Liver (tissue), 9 donors: ENCODE data around the gene DNAH2. TPM values are rescaled to one million over a fixed set of nuclear protein-coding genes. Genes with fewer than 3 reads are reported as not detected.

Experiments used
- DNase-seq: peaks from one replicate; pipeline ENCODE4 v3.0.0-alpha.2; 2017; ENCODE audit warnings: low spot score
- H3K27ac ChIP-seq, 2 donors: one replicate each; pipeline ENCODE4 v1.7.0; 2013; ENCODE audit warnings: inconsistent platforms in 2 of 2, low read length in 2 of 2, control low read depth in 1 of 2, low read depth in 1 of 2, mild to moderate bottlenecking in 1 of 2
- H3K27me3 ChIP-seq, 4 donors: one replicate each; pipeline versions ENCODE4 v1.6.1 to v1.7.0; 2013; ENCODE audit warnings: low read length in 3 of 4, inconsistent platforms in 1 of 4, mild to moderate bottlenecking in 1 of 4, moderate library complexity in 1 of 4; ENCODE audit not compliant: control insufficient read depth in 4 of 4, insufficient read depth in 4 of 4
- H3K36me3 ChIP-seq, 4 donors: one replicate each; pipeline versions ENCODE4 v1.6.1 to v1.7.0; 2013; ENCODE audit warnings: low read length in 3 of 4, mild to moderate bottlenecking in 3 of 4, low read depth in 1 of 4, moderate library complexity in 1 of 4; ENCODE audit not compliant: control insufficient read depth in 4 of 4, insufficient read depth in 3 of 4
- H3K4me1 ChIP-seq, 4 donors: one replicate each; pipeline versions ENCODE4 v1.6.1 to v1.7.0; 2013; ENCODE audit warnings: low read length in 3 of 4, mild to moderate bottlenecking in 3 of 4, moderate library complexity in 1 of 4; ENCODE audit not compliant: control insufficient read depth in 4 of 4, insufficient read depth in 4 of 4
- H3K4me3 ChIP-seq, 3 donors: one replicate each; pipeline versions ENCODE4 v1.6.1 to v1.7.0; 2013; ENCODE audit warnings: low read length in 3 of 3, control low read depth in 1 of 3, low read depth in 1 of 3, mild to moderate bottlenecking in 1 of 3
- H3K9ac ChIP-seq, 2 donors: one replicate each; pipeline ENCODE4 v1.7.0; 2013; ENCODE audit warnings: low read length in 2 of 2, mild to moderate bottlenecking in 2 of 2, moderate library complexity in 2 of 2, control low read depth in 1 of 2, low read depth in 1 of 2
- H3K9me3 ChIP-seq, 4 donors: one replicate each; pipeline versions ENCODE4 v1.6.1 to v1.7.0; 2013; ENCODE audit warnings: low read length in 3 of 4; ENCODE audit not compliant: control insufficient read depth in 4 of 4
- CTCF ChIP-seq: fragments of 150-350 bp; IDR thresholded peaks from 2 replicates; pipeline ENCODE4 v1.5.1; 2017; ENCODE audit warnings: improper control_type of control experiment, low read depth, low read length; ENCODE audit not compliant: missing input control
- FOXA1 ChIP-seq: IDR thresholded peaks from 2 replicates; pipeline ENCODE4 v1.6.1; 2016; ENCODE audit warnings: antibody characterized with exemption
- FOXA2 ChIP-seq: IDR thresholded peaks from 2 replicates; pipeline ENCODE4 v1.6.1; 2016; ENCODE audit warnings: antibody characterized with exemption
- GABPA ChIP-seq, 2 donors: IDR thresholded peaks in 1 of 2; conservative IDR thresholded peaks in 1 of 2; 2 replicates each; pipeline ENCODE4 v1.6.1; 2016; ENCODE audit warnings: antibody characterized with exemption in 2 of 2, mild to moderate bottlenecking in 1 of 2, moderate library complexity in 1 of 2
- HNF4A ChIP-seq, 2 donors: conservative IDR thresholded peaks; 2 replicates each; pipeline ENCODE4 v1.6.1; 2016; ENCODE audit warnings: antibody characterized with exemption in 2 of 2, mild to moderate bottlenecking in 2 of 2
- HNF4G ChIP-seq: IDR thresholded peaks from 2 replicates; pipeline ENCODE4 v1.6.1; 2016; ENCODE audit warnings: antibody characterized with exemption
- JUND ChIP-seq, 2 donors: IDR thresholded peaks; 2 replicates each; pipeline ENCODE4 v1.6.1; 2016; ENCODE audit warnings: antibody characterized with exemption in 2 of 2
- MAX ChIP-seq: IDR thresholded peaks from 2 replicates; pipeline ENCODE4 v1.6.1; 2016; ENCODE audit warnings: antibody characterized with exemption
- NR2F2 ChIP-seq: IDR thresholded peaks from 2 replicates; pipeline ENCODE4 v1.6.1; 2016; ENCODE audit warnings: antibody characterized with exemption
- RAD21 ChIP-seq, 2 donors: IDR thresholded peaks; 2 replicates each; pipeline ENCODE4 v1.6.1; 2016; ENCODE audit warnings: antibody characterized with exemption in 2 of 2, mild to moderate bottlenecking in 2 of 2
- REST ChIP-seq: IDR thresholded peaks from 2 replicates; pipeline ENCODE4 v1.6.1; 2016; ENCODE audit warnings: antibody characterized with exemption, mild to moderate bottlenecking
- SP1 ChIP-seq: IDR thresholded peaks from 2 replicates; pipeline ENCODE4 v1.6.1; 2018; ENCODE audit warnings: antibody characterized with exemption, mild to moderate bottlenecking
- TAF1 ChIP-seq: conservative IDR thresholded peaks from 2 replicates; pipeline ENCODE4 v1.6.1; 2016; ENCODE audit warnings: antibody characterized with exemption, mild to moderate bottlenecking
- YY1 ChIP-seq: IDR thresholded peaks from 2 replicates; pipeline ENCODE4 v1.6.1; 2016; ENCODE audit warnings: antibody characterized with exemption, mild to moderate bottlenecking
- WGBS: extraction: QIAGEN DNeasy Blood & Tissue Kit; methylation state at CpG from one replicate; pipeline ENCODE4 v1.1.7; 2013; 5-methylcytosine and 5-hydroxymethylcytosine counted together
- polyA plus RNA-seq, 2 donors: library from polyadenylated mRNA; stranded (reverse) in 1 of 2; unstranded in 1 of 2; fragments of 200-250 nt in 1 of 2; fragments of >200 nt in 1 of 2; fragmentation: Nextera tagmentation in 1 of 2; extraction: Ambion mirVana in 1 of 2; gene quantifications; one replicate each; pipeline versions ENCODE4 v1.2.1 to v1.2.3, GENCODE V29; 2013 to 2015
- total RNA-seq, 2 donors: library from RNA; depleted of rRNA; stranded (reverse); fragments of >200 nt; gene quantifications; one replicate each; pipeline ENCODE4 v1.2.3, GENCODE V29; 2014
- donor health status: healthy.
- donor health status: healthy.
- donor health status: healthy.
- donor health status: healthy.
- donor health status: healthy.

DNAH2 gene
- total and polyA plus RNA-seq, 4 donors = under 0.01 to 0.25 (median 0.05) TPM

- H3K4me3 ChIP-seq = no peak overlapping the region
- peaks cover 0 to 2% (median 1%) of the 10 kb centered on the region in 4 donors for H3K27me3 ChIP-seq
Measured at GRCh38 chr17:7721612-7722011, 4.1 kb downstream of the DNAH2 start.

GRCh38 chr17:7727886-7728285 lies 10.3 kb downstream of the DNAH2 start:
- WGBS = 85% methylated on average over 3 of the region's 3 CpGs
- H3K9ac ChIP-seq = no peak overlapping the region
- H3K4me3 ChIP-seq = no peak overlapping the region
- no peak for DNase-seq
- H3K27ac ChIP-seq = no peak overlapping the region
- H3K27me3 ChIP-seq = peaks cover 0 to 3% (median 0%) of the 10 kb centered on the region in 4 donors
- no peaks in the 10 kb centered on the region for H3K9me3 ChIP-seq
- H3K36me3 ChIP-seq = no peaks in the 10 kb centered on the region
- TF ChIP-seq HNF4A (conservative IDR thresholded peaks at IDR 0.05) (no peak), JUND (IDR thresholded peaks at IDR 0.05) (no peak), SP1 (no peak), CTCF (no peak), TAF1 (no peak), FOXA2 (no peak), RAD21 (IDR thresholded peaks at IDR 0.05) (no peak), NR2F2 (no peak), YY1 (no peak)
- no peaks in the 10 kb centered on the region for H3K4me1 ChIP-seq

More at GRCh38 chr17:7721612-7722011, 4.1 kb downstream of the DNAH2 start:
- H3K36me3 ChIP-seq = no peaks in the 10 kb centered on the region
- H3K4me1 ChIP-seq = peaks cover 3 to 12% (median 9%) of the 10 kb centered on the region in 4 donors
- H3K9ac ChIP-seq = no peak overlapping the region
- no peak for TF ChIP-seq HNF4G
- no peak for TF ChIP-seq JUND (IDR thresholded peaks at IDR 0.05)
- no peak for TF ChIP-seq REST
- TF ChIP-seq FOXA2 = no peak
- no peak for TF ChIP-seq RAD21 (IDR thresholded peaks at IDR 0.05)
- H3K9me3 ChIP-seq = no peaks in the 10 kb centered on the region
- no peak for DNase-seq
- no peak overlapping the region for H3K27ac ChIP-seq
- 72% methylated on average over 2 of the region's 2 CpGs for WGBS

GRCh38 chr17:7729816-7730215 lies 12.3 kb downstream of the DNAH2 start:
- no peak overlapping the region for H3K9ac ChIP-seq
- H3K27me3 ChIP-seq = peaks cover 0 to 3% (median 0%) of the 10 kb centered on the region in 4 donors
- no peaks in the 10 kb centered on the region for H3K4me1 ChIP-seq
- DNase-seq = no peak
- no peak overlapping the region for H3K4me3 ChIP-seq
- TF ChIP-seq JUND (IDR thresholded peaks at IDR 0.05) (no peak), NR2F2 (no peak), RAD21 (IDR thresholded peaks at IDR 0.05) (no peak), MAX (no peak), FOXA2 (no peak), TAF1 (no peak), GABPA (IDR thresholded peaks at IDR 0.05 in 1 of 2, conservative IDR thresholded peaks at IDR 0.05 in 1 of 2) (no peak), FOXA1 (no peak)
- H3K36me3 ChIP-seq = no peaks in the 10 kb centered on the region
- 67% methylated on average over 1 of the region's 1 CpG for WGBS
- H3K9me3 ChIP-seq = no peaks in the 10 kb centered on the region
- no peak overlapping the region for H3K27ac ChIP-seq
